Endothelial cell of umbilical vein (primary cell): ENCODE measurements around the gene NCAPH2.

Source experiments
- CTCF ChIP-seq, 2 donors: IDR thresholded peaks; 1 replicate in 1 of 2; 2 replicates in 1 of 2; pipeline ENCODE4 v1.5.1; 2011; ENCODE audit warnings: low read length in 2 of 2, mild to moderate bottlenecking in 2 of 2, moderate library complexity in 2 of 2, control low read depth in 1 of 2, inconsistent platforms in 1 of 2, low read depth in 1 of 2; ENCODE audit not compliant: insufficient read depth in 1 of 2; ENCODE audit errors: extremely low read depth in 1 of 2
- EZH2 ChIP-seq: IDR thresholded peaks from 2 replicates; pipeline ENCODE4 v1.6.1; 2012; ENCODE audit warnings: borderline replicate concordance, low read depth, mild to moderate bottlenecking, moderate library complexity, low read length, inconsistent platforms; ENCODE audit not compliant: severe bottlenecking
- JUN ChIP-seq: IDR thresholded peaks from 2 replicates; pipeline ENCODE4 v1.6.1; 2011; ENCODE audit warnings: borderline replicate concordance, low read depth; ENCODE audit not compliant: insufficient read length, insufficient read depth
- MAX ChIP-seq: IDR thresholded peaks from 2 replicates; pipeline ENCODE4 v1.6.1; 2011; ENCODE audit not compliant: insufficient read depth, insufficient read length
- MYC ChIP-seq: IDR thresholded peaks from one replicate; pipeline ENCODE4 v1.6.1; 2011; ENCODE audit warnings: mild to moderate bottlenecking, low read depth, low read length
- POLR2A ChIP-seq: IDR thresholded peaks from 2 replicates; pipeline ENCODE4 v1.6.1; 2012; ENCODE audit warnings: low read depth, mild to moderate bottlenecking, control low read depth, low read length

- TF ChIP-seq CTCF (IDR thresholded peaks at IDR 0.05; ENCODE audit: extremely low read depth in 1 of 2, insufficient read depth in 1 of 2, low read depth in 1 of 2, low read length in 2 of 2) (no peak), JUN (no peak), POLR2A (no peak), MYC (no peak), EZH2 (no peak), MAX (no peak)
These were observed 14.9 kb downstream of the NCAPH2 start for GRCh38 chr22:50522806-50523438.
